Measurements from ENCODE around the gene ANKS1B.
A peak's percentile ranks its signal among the peaks of the same experiment; 100 is the strongest.

ANKS1B gene

GRCh38 chr12:99442758-99443157 lies 542.0 kb downstream of the ANKS1B start:
- DNase-seq = no peak

GRCh38 chr12:99439399-99439798 lies 545.3 kb downstream of the ANKS1B start:
- DNase-seq = no peak

GRCh38 chr12:99436584-99436983 lies 548.2 kb downstream of the ANKS1B start:
- no peak for DNase-seq

- no peak for DNase-seq
These were observed 549.5 kb downstream of the ANKS1B start for GRCh38 chr12:99435095-99435791.

- no peak for DNase-seq
These were observed 551.6 kb downstream of the ANKS1B start for GRCh38 chr12:99433155-99433554.

- DNase-seq = no peak
These were observed 553.5 kb downstream of the ANKS1B start for GRCh38 chr12:99431203-99431602.

- DNase-seq = no peak
These were observed 557.6 kb downstream of the ANKS1B start for GRCh38 chr12:99427104-99427503.

GRCh38 chr12:99418379-99418778 lies 566.4 kb downstream of the ANKS1B start:
- no peak for DNase-seq

- DNase-seq = no peak
These were observed 571.0 kb downstream of the ANKS1B start for GRCh38 chr12:99413751-99414150.

GRCh38 chr12:99393763-99394162 lies 591.0 kb downstream of the ANKS1B start:
- no peak for DNase-seq

GRCh38 chr12:99392091-99392850 lies 592.5 kb downstream of the ANKS1B start:
- no peak for DNase-seq

- DNase-seq = no peak
These were observed 594.0 kb downstream of the ANKS1B start for GRCh38 chr12:99390707-99391106.

GRCh38 chr12:99389751-99390150 lies 595.0 kb downstream of the ANKS1B start:
- DNase-seq = no peak

- DNase-seq = no peak
These were observed 596.0 kb downstream of the ANKS1B start for GRCh38 chr12:99388671-99389195.

GRCh38 chr12:99387661-99388060 lies 597.1 kb downstream of the ANKS1B start:
- no peak for DNase-seq

- DNase-seq = peak; percentile 5
These were observed 597.8 kb downstream of the ANKS1B start for GRCh38 chr12:99386907-99387306.

GRCh38 chr12:99383258-99383657 lies 601.5 kb downstream of the ANKS1B start:
- DNase-seq = no peak

- no peak for DNase-seq
These were observed 602.7 kb downstream of the ANKS1B start for GRCh38 chr12:99381992-99382391.

- no peak for DNase-seq
These were observed 604.0 kb downstream of the ANKS1B start for GRCh38 chr12:99380701-99381100.

- no peak for DNase-seq
These were observed 610.7 kb downstream of the ANKS1B start for GRCh38 chr12:99374023-99374422.

GRCh38 chr12:99372257-99372920 lies 612.3 kb downstream of the ANKS1B start:
- no peak for DNase-seq

GRCh38 chr12:99370421-99371138 lies 614.2 kb downstream of the ANKS1B start:
- no peak for DNase-seq

- DNase-seq = no peak
These were observed 617.6 kb downstream of the ANKS1B start for GRCh38 chr12:99367181-99367580.
